Right kidney (tissue), 1 donor: Measurements from ENCODE around the gene KMT2C.

ENCODE experiments used
- DNase-seq: peaks from one replicate; pipeline ENCODE4 v3.0.0-alpha.2; 2016

KMT2C gene

GRCh38 chr7:152200395-152200794 lies 235.4 kb downstream of the KMT2C start:
- DNase-seq = no peak

- no peak for DNase-seq
Observed at GRCh38 chr7:152196391-152196790, 239.4 kb downstream of the KMT2C start.

DNA sequence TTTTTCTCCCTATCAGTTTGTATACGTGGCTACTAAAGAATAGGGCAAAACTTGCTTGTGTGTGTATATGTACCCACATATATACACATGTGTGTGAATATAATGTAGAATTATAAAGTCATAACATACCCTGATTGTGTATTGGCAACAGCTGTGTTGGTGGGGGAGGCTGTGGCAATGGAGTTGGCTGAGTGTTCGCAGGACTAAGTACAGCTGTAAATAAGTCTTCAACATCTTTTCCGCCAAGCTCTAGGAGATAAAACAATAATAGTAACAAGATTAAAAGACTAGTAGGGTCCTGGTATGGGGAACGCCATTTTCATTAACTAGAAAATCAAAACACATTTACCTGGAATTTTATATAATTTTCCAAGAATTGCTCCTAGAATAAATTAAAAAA lies 241.9 kb downstream of the KMT2C start:
- DNase-seq = no peak

DNA sequence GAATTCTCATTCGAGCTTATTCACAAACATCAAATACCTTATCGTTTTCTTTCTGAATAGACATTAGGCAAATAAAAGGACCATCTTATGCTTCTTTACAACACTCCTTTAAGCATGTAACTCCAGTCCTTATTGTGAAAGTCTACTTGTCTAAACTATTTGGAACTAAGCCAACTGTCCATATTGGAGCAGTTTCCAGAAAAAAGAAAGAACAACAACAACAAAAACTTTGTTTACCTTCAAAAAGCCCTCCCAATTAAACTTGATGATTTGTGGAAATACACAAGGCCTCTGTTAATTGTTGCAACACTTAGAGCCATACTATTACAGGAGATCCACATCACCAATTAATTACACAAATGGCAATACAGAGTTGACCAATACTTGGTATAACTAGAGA lies 246.7 kb downstream of the KMT2C start:
- no peak for DNase-seq

- no peak for DNase-seq
Observed at GRCh38 chr7:152185558-152185957, 250.2 kb downstream of the KMT2C start.

DNA sequence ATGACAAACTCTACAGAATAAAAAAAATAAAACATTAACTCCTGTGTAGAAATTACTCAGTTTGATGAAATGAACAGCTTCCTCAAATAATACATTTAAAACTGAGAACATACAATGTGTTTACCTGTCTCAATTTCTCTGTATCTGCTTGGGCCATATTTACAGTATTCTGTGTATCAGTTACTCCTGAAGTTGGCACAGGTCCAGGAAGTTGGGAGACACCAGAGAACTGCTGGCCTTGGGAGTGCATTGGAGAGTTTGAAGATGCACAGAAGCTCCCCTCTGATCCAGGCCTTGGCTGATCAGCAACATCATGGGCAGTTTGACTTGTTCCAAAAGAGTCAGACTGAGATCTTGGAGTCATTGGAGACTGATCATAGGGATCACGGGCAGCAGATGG lies 255.2 kb downstream of the KMT2C start:
- DNase-seq = no peak

DNA sequence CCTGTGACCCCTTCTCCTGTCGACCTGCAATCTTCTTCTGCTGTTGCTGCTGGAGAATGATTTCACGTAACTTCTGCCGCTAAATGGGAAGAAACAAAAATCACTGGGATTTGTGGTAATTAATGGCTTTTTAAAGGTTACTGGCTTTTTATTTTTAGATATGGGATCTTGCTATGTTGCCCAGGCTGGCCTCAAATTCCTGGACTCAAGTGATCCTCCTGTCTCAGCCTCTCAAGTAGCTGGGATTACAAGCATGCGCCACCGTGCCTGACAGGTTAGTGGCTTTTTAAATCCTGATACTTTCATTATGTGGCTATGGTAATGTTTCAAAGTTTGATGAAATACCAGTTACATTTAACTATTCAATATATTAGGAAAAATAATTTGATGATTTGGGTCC lies 255.8 kb downstream of the KMT2C start:
- DNase-seq = no peak

- DNase-seq = no peak
Observed at GRCh38 chr7:152178405-152179058, 257.3 kb downstream of the KMT2C start.

GRCh38 chr7:152177681-152178404 lies 258.0 kb downstream of the KMT2C start:
- no peak for DNase-seq

GRCh38 chr7:152176797-152177196 lies 259.0 kb downstream of the KMT2C start:
- DNase-seq = no peak

GRCh38 chr7:152173372-152174070 lies 262.3 kb downstream of the KMT2C start:
- no peak for DNase-seq

DNA sequence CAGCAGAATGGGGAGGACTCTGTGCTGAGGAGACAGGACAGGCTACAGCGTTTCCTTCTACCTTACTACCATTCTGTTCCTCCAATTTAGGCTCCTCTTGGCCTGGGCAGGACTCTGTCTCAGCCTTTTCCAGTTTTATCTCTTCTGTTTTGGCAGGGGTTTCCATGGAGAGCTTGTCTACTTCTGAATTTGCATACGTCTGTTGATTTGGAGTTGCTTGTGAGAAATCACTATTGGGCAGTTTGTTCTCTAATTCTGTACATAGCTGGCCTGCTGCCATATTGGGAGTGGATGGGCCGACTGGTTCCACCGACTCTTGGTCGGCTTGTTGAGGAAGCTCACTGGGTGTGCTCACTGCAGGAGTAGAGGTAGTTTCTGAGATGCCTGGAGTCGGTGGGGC lies 273.5 kb downstream of the KMT2C start:
- no peak for DNase-seq

- no peak for DNase-seq
Observed at GRCh38 chr7:152161171-152161570, 274.6 kb downstream of the KMT2C start.

- DNase-seq = no peak
Observed at GRCh38 chr7:152158801-152159587, 276.8 kb downstream of the KMT2C start.

DNA sequence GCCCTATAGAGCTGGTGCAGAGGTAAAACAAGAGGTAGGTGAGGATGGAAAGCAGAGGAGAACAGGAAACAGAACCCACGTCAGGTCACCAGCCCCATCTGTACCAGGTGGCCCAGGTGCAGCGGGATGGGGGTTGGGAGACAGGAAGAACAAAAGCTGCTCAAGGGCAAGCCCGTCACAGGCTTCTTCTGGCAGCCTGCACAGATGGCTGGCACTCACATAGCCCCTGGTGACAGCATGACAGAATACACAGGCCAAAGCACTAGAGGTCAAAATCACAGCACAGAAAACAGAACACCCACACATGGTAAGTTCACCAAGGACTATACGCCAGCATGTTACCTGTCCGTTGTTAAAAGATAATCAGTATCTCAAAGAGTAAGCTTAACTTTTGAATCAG lies 283.5 kb downstream of the KMT2C start:
- DNase-seq = no peak

- no peak for DNase-seq
Observed at GRCh38 chr7:152149363-152149762, 286.4 kb downstream of the KMT2C start.

GRCh38 chr7:152148706-152149105 lies 287.1 kb downstream of the KMT2C start:
- DNase-seq = no peak

DNA sequence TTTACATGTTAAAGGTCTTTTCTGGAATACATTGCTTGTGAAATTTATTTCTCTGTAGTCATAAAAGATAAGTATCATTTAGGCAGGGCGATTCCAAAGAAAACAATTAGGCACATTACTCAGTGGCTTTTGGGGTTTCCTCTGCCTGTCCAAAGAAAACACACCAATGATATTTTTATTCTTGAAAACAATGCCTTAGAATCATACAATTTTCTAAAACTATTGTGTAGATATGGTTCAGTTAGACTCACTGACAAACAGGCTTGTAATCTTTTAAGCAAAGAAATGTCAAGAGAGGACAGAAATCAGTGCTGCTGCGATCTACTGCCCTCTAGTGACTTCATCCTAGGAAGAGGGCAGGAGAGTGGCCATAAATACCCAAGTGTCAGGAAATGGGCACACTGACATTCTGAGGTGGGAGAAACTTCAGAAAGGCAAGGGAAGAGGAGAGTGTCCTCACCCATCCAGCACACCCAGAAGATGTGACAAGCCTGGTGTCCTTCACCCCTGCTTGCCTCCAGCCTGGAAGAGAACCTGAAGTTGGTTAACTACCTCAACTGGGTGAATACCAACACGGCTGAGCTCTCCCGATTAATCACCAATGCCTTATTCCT lies 289.8 kb downstream of the KMT2C start:
- DNase-seq = no peak

DNA sequence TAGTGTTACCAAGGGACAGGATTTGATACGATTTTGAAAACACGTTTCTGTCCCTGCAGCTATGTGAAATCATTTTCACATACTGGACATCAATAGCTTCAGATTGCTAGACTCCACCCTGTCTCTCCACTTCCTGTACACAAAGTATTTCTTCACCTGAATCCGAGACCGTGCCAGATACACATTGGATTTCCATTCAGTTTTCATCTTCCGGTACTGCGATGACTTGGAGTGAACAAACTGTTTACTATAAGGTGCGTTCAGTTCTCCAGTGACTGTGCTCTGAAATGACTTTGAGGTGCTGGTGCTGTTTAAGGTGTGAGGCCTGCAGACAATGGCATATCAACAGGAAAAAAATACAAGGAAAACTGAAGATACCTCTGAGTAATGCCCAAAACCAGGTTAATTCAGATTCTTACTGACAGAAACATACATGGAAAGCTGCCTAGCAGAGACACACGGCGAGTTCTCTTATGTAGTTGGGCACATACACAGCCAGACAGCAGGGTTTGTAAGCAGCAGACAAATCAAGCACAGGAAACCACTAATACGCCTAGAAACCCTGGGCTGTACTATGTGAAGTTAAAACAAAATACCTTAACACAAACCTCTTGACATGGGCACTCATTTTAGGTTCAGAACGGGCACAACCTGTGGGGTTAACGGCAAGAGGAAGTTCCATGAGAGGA lies 291.1 kb downstream of the KMT2C start:
- DNase-seq = no peak

- DNase-seq = no peak
Observed at GRCh38 chr7:152142976-152143595, 292.7 kb downstream of the KMT2C start.

DNA sequence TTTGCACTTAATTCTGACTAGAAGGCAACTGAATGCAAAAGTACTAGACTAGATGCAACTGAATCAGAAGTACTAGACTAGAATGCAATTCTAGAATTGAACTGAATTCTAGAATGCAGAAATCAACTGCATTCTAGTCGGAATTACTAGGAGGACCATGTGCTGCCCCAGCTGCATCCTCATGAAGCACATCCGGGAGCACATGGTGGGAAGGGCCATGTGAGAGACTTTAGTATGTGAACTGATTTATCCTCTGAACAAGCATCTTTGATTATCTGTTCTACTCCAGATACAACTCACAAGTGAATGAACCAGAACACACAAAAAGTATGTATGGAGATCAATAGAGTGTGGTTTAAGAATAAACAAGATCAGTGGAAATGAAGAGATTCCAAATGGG lies 295.2 kb downstream of the KMT2C start:
- no peak for DNase-seq
